ENCODE results near the gene NUP214.
"Not testable (repeated sequence)": the region's sequence is repeated elsewhere in the genome, so short reads cannot be mapped to it uniquely, and the experiment has no call there.

The NUP214 gene

DNA sequence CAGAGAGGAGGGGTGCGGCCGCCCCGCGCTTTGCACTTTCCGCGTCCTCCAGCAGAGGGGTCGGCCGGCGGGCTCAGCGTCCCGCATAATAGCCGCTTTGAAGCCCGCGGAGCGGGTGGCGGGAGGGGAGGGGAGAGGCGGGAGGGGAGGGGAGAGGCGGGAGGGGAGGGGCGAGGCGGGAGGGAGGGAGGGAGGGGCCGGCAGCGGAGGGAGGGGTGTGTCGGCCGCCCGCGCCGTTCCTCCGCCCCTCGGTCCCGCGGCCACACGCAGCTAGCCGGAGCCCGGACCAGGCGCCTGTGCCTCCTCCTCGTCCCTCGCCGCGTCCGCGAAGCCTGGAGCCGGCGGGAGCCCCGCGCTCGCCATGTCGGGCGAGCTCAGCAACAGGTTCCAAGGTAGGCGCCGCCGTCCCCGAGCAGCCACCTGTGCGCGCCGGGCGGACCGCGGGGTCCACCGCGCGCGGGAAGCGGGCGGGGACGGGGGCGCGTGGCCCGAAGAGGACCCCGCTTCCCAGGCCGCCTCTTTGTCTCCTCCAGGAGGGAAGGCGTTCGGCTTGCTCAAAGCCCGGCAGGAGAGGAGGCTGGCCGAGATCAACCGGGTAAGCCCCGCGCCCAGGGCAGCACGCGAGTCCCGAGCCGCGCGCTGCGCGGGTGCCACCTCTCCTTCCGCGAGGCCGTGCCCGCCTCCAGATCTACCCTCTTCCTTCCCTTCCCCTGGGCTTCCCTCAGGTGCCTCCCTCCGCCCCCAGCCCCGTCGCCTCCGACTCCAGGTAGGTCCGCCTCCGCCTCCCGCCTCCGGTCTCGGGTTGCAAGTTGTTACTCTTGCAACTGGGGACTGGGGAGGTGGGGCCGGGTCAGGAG is 28.9 kb upstream of the NUP214 start, which contains the start of gene AIF1L:
Gene AIF1L, plus strand, starts transcription at position 263 of the 857 bp plus-strand sequence. Its CDS starts 99 bp downstream, at position 362.
- peak; percentile 21 for DNase-seq

DNA sequence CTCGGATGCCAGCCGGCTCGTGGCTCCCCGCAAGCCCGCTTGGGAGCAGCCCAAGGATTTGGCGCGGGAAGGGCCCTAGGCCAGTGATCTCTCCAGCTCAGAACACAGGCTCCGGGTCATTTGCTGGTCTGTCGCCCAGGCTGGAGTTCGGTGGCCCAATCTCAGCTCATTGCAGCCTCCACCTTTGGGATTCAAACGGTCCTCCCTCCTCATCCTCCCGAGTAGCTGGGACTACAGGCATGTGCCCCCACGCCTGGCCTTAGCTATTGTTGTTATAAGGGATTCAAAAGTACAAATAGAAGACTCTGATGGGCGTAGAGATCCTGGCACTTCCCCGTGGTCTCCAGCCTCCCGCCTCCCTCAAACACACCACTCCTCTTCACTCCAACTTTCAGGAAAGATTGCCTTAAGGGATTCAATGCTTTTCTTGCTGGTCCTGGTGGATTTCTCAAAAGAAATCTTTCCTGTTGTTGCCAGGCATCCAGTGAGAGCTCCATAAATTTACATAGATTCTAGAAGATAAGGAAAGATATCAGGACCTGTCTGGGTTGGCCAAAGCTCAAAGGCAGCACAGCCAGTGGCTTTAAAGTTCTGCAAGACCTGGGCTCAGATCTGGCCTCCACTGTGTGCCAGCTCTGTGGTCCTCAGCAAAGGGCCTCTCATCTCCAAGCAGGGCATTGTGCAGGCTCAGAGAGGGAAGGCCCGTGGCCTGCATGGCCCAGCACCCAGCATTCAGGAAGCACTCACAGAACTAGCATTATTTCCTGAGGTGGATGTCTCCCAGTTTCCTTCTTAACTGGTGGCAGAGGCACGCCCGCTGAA is 28.0 kb upstream of the NUP214 start:
- DNase-seq, result no peak

DNA sequence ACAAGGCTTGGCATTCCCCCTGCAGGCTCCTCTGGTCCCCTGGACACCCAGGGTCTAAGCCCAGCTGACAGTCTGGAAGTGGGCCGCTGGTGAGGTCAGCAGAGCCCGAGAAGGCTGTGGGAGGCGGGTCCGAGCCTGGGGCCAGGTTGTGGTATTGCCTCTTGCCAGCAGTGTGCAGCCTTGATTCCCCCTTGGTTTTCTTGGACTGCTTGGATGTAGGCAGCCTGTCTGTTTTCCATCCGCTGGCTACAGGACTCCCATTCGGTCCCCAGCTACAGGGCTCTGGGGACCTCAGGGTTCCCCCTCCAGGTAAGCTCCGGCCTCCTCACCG is 27.5 kb upstream of the NUP214 start:
- DNase-seq, result no peak

DNA sequence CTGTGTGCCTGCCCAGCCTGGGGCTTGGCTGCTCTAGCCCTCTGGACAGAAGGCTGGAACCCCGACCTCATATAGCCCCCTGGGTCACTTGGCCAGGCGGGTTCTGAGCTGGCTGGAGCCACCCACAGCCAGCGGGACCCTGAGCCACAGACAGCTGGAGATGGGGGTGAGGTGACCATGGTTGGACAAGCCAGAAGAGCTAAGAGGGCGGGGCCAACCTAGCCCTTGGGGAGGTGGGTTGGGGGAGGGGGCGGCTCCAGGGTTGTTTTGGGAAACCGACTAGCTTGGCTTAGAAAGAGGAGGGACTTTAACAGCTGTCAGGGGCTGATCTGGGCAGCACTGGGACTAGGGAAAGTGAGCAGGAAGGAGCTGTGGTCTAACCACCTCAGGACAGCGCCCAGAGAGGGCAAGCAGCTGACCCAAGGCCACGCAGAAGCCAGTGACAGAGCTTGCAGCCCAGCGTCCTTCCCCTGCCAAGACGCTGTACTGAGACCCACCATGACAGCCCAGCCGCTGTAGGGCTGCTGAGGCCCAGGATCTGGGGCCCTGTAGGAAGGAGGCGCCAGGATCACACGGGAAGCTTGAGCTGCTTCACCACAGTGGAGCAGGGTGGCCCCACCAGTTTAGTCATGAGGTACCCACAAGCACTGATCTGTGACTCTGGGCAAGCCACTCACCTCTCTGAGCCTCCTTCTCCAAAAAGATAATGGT is 26.8 kb upstream of the NUP214 start:
- DNase-seq, result no peak

DNA sequence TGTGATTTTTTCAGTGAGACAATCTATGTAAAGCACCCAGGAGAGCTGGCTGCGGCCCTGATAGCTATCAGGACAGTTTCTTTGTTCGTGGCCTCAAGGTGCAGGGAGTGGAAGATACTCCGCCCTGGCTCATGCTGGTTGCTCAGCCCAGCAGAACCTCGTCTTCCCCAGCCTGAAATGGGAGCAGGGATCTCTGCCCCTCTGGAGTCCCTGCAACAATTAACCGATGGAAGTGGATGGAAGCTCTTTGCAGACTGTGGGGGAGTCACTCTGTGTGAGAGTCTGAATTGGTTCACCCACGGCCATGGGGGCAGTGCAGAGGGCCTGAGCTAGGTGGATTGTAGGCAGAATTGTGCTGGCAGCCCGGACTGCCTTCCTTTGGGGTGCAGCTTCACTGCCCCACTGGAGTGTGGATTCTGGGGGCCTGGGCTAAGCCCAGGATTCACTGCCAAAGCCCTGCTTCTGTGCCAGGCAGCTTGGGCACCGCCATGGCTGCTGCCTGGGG is 26.2 kb upstream of the NUP214 start:
- DNase-seq, result no peak

DNA sequence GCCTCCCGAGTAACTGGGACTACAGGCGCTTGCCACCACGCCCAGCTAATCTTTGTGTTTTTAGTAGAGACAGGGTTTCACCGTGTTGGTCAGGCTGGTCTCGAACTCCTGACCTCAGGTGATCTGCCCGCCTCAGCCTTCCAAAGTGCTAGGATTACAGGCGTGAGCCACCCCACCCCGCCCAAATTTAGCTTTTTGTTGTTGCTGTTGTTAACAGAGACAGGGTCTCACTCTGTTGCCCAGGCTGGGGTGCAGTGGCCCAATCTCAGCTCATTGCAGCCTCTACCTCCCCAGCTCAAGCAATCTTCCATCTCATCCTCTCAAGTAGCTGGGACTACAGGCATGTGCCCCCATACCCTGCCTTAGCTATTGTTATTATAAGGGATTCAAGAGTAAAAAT is 25.5 kb upstream of the NUP214 start:
- DNase-seq, result not testable (repeated sequence)

DNA sequence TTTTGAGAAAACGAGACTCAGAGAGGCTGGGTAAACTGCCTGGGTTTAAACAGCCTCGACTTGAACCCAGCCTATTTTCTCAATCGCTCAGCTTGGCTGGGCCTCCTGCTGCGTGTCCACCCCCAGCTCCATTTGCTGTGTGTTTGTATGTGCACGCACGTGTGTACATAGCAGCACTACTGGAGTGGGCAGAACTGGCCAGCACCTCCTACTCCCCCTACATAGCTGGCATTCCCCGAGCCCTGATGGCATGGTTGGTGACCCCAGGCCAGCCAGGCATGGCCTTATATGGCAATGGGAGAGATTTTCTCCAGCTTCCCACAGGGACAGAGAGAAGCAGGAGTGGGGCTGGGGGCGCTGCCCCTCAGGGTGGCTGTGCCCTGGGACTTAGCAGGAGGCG is 24.9 kb upstream of the NUP214 start:
- DNase-seq, result peak; percentile 55

DNA sequence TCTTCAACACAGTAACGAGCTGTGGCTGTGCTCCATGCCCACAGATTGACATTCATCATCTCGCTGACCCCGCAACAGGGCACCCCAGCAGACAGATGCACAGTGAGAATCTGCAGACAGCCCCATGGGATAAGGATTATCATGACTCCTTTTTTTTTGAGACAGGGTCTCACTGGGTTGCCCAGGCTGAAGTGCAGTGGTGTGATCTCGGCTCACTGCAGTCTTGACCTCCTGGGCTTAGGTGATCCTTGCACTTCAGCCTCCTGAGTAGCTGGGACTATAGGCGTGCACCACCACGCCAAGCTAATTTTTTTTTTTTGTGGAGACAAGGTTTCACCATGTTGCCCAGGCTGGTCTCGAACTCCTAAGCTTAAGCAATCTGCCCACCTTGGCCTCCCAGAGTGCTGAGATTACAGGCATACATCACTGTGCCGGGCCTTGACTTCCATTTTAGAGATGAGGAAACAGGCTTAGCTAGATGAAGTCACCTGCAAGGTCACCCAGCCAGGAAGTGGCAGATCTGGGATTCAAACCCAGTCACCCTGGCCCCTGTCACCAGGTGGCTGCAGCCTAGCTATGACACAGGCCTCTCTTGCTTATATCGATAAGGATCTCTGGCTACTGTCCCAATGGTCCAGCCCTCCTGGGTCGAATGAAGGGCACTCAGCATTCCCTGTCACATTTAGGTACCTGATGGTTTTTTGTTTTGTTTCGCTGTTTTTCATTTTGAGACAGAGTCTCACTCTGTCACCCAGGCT is 24.0 kb upstream of the NUP214 start:
- no peak for DNase-seq

DNA sequence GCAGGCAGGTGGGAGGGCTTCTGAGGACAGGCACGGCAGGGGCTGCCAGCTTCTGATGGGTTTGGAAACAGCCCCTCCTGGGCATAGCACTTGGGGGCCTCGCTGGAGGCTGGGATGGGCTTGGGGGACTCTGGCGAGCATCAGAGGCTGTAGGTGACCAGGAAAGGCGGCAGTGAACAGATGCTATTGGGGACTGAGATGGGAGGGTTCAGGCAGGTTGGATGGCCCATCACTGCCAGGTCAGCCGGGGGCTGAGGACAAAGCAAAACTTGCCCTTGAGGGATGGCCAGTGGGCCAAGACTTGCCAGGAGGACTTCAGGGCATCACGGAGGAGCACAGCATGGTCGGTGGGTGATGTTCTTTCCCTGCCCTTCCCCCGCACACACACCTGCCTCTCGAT is 22.4 kb upstream of the NUP214 start:
- no peak for DNase-seq

DNA sequence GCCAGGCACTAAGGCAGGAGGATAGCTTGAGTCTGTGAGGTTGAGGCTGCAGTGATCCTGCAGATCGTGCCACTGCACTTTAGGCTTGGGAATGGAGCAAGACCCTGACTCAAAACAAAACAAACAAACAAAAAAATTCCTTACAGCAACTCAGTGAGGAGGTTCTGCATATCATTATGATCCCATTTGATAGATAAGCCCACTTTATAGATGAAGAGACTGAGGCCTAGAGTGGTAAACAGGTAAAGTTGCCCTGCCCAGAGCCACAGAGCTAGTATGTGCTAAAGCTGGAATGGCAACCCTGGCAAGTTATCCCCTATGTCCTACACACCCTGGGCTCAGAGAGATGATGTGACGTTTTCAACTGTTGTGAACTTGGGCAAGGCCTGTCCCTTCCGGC is 21.9 kb upstream of the NUP214 start:
- DNase-seq, result no peak

DNA sequence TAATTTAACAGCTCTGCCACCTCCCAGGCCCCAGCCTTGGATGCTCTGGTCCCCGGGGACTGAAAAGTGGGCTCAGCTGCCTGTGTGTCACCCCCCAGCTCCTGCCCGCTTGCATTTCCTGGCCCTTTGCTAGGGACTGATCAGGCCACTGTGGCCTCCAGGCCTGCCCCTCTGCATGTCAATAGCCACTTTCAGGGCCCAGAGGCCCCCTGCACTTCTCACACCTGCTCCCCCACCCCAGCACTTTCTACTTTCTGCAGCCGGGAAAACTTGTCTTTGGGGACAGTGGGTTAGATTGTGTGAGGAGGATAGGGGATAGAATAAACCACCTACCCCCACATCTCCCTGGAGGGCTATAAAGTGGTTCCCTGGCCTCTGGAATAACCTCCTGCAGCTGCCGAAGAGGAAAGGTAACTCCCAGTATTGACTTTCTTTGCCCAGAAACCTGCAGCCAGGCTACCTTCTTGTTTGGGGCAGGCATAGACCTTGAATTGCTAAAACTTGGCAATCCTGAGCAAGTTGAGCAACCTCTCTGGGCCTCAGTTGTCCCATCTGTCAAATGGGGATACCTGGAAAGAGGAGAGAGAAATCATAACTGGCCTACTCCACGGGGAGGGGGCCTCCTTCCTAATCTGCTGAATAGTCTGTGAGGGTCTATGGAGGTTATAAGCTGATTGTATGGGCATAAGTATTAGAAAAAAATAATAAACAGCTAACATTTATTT is 21.2 kb upstream of the NUP214 start:
- no peak for DNase-seq

DNA sequence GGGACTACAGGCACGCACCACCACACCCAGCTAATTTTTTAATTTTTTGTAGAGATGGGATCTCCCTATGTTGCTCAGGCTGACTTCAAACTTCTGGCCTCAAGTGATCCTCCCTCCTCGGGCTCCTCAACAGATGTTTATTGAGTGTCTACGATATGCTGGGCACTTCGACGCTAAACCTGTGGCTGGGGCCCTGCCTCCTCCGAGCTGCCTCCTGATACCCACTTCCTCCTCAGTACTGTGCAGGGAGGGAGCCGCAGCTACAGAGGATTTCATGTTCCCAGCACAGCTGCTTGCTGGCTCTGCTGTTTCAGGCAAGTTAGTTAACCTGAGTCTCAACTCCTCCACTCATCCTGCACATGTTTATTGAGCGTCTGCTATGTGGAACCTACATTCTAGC is 19.4 kb upstream of the NUP214 start:
- DNase-seq, result no peak

DNA sequence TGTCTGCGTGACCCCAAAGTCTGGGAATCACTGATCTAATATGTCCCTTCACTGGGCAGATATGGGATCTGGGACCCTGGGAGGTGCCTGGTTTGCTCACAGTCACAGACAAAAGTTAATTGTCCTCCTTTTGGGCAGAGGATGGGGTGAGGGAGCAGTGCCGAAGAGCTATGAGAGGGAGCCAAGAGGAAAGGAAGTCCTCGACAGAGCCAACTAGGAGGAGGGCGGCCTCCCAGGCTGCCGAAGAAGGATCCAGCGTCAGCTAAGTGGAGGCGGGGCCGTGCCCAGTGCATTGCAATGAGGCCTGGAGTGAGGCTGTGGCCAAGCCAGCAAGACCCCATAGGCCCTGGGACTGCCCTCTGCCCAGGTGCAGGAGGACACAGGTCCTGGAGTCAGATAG is 17.6 kb upstream of the NUP214 start:
- no peak for DNase-seq

DNA sequence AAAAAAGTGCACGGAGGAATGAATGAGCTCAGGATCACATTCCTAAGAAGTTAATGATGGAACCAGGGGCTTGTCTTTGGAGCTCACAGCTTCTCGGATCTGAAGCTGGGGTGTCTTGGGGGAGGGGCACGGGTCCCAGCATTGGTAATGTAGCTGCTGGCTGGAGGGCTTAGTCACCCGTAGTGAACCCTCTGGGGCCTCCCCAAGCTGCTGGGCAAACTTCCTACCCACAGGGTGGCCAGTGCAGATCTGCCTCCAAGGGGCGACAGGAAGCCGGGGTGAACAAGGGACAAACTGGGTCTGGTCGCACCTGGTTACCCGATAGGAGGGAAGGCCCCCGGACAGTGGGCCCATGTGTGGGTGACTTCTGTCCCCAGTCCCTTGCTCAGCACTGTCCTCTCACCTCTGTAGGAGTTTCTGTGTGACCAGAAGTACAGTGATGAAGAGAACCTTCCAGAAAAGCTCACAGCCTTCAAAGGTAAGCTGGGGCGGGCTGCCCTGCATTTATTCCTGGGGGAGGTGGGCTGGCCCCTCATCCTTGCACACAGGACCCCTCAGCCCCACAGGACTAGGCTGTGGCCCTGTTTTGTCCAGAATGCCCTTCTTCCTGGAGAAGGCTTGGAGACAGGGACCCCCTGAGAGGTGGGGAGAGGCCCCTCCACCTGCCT is 14.1 kb upstream of the NUP214 start:
- no peak for DNase-seq

DNA sequence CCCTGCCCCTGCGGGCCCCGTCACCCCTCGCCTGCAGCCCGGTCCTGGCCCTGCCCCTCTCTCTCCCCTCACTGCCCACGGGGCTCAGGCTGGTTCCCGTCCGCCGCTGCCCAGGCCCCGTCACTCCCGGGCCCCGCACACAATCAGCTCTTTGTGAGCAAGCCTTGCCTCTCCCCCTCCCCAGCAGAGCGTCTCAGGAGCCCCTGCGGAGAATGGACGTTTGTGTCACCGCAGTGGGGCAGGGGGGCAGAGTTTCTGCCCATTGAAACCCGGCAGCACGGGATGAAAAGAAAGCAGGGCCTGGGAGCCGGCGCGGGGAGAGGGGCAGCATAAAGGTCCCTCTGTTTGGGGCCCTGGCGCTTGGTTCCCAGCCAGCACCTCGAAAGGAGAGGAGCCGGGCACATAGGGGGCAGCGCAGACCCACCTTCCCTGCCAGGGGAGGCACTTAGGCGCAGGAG is 13.5 kb upstream of the NUP214 start:
- no peak for DNase-seq

DNA sequence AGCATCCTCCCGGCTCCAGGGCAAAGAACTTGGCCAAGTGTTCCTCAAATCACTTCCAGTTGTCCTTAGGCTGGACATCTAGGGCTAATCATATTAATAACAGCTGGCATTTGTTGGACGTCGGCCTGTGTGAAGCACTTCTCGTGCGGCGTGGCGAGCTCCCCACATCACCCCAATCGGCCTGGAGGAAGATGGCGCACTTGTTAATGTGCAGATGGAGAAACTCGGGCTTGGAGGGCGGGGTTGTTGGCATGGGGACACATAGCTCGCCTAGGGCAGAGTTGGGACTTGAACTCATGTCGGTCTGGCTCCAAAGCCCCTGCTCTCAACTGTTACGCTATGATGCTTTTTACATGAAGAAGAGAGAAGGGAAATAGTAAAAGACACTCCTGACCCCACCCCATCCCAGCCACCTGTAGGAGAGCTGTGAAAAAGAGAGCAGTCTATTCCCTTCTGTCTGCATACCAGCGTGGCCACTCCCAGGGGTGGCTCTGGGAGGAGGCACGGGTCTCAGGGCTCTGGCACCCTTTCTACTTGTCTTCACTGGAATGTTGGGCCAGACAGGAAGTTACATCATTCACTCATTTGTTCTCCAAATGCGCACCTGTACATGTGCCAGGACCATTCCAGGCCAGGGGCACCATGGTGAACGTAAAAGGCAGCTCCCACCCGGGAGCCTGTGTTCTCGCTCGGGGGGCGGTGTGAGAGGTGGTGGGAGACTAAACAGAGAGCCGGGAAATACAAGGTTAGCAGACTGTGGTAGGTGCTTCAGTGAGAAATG is 12.8 kb upstream of the NUP214 start:
- no peak for DNase-seq

DNA sequence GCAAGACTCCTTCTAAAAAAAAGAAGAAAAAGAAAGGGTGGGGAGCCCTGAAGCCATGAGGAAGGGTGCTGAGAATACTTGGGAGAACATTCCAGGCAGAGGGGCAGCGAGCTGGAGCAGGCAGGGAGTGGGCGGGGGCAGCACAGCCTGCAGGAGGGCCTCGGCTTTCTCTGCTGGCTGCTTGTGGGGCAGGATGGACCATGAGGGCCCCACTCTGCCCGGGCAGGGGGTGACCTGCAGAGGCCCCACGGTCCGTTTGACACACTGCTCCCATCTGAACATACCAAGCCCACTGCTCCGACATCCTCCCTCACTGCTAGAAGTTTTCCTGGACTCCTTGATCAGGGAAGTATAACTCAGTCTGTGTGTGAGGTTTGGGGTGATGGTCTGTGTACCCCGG is 11.7 kb upstream of the NUP214 start:
- DNase-seq, result no peak

DNA sequence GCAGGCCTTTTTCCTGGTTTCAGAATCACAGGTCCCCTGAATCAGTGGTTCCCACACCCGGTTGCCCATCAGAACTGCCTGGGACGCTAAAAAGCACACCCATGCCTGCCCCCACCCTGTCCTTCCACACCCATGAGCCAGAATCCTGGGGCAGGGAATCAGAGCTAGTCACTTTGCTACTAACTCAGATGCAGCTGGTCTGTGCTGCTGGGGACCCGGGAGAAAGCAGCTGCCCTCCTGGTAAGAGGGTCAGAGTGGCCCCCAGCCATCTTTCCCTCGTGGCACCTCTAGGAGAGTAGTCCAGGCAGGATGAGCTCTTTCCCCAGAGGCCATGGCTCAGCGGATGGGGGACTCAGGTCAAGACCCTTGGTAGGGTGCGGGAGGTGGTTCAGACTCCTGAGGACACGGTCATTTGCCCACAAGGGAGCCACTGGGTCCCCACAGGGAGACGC is 11.3 kb upstream of the NUP214 start:
- no peak for DNase-seq

DNA sequence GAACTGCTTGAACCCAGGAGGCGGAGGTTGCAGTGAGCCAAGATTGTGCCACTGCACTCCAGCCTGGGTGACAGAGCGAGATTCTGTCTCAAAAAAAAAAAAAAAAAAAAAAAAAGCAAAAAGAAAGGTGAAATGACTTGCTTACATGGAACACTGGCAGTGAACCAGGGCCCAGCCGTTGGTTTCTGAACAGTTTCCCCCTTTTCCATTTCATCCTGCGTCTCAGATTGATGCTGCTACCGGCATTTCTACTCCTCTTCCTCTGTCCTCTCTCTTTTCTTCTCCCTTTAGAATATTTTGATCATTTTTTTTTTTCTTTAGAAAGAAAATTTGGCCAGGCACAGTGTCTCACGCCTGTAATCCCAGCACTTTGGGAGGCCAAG is 10.0 kb upstream of the NUP214 start:
- not testable (repeated sequence) for DNase-seq
